ENCODE data around the gene TPST2.
A peak's percentile ranks its signal among the peaks of the same experiment; 100 is the strongest.

The TPST2 gene

DNA sequence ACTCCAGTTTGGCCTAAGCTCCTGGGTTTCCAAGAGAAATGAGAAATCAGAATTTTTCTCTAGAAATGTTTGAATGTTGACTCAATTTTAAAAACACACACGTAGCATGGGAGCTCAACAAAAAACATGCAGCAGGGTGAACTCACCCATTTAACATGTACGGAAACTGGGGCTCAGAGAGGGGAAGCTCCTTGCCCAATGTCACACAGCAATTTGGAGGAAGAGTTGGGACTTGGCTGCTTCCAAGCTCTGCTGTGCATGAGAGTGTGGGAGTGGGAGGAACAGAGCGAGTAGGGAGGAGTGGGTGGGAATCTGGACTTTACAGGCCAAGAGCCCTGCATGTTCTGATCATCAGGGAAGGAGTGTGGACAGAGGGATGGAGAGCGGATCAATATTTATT lies 5.9 kb downstream of the TPST2 start:
- Histone ChIP-seq H3K9ac (ENCODE audit: low read depth in 1 of 2, low read length in 2 of 2) (no peak overlapping the region), H3K9me3 (ENCODE audit: control insufficient read depth in 1 of 2, low read length in 2 of 2) (no peaks in the 10 kb centered on the region), H3K36me3 (ENCODE audit: control insufficient read depth in 1 of 2, insufficient read depth in 2 of 2, low read length in 2 of 2) (peaks cover 5 to 10% of the 10 kb centered on the region in 2 donors), H3K27me3 (ENCODE audit: control insufficient read depth in 1 of 2, insufficient read depth in 2 of 2, low read length in 2 of 2) (no peaks in the 10 kb centered on the region), H3K4me1 (ENCODE audit: control insufficient read depth in 1 of 2, insufficient read depth in 2 of 2, low read length in 2 of 2) (peaks cover 23 to 29% of the 10 kb centered on the region in 2 donors), H3K27ac (ENCODE audit: low read depth, low read length) (no peak overlapping the region), H3K4me3 (ENCODE audit: low read depth in 1 of 2, low read length in 2 of 2) (no peak overlapping the region)

DNA sequence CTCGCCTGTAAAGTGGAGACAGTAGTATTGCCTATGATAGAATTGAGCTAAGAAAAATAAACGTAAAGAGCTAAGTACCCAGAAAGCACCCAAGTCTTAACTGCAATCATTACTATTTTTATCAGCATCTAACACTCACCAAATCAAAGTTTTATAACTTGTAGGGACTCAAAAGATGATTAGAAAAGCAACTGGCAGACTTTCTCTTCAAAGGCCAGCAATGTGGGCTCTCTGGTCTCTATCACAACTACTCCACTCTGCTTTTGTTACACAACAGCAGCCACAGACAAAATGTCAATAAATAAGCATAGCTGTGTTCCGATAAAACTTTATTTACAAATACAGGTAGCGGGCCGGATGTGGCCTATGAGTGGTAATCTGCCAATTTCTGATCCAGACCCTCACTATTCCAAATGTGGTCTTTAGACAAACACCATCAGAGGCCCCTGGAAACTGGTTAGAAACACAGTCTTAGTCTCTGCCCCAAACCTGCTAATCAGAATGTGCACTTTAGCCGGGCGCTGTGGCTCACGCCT lies 8.2 kb downstream of the TPST2 start:
- no peak overlapping the region for H3K9ac ChIP-seq (ENCODE audit: low read depth in 1 of 2, low read length in 2 of 2)
- H3K4me3 ChIP-seq (ENCODE audit: low read depth in 1 of 2, low read length in 2 of 2): no peak overlapping the region
- no peaks in the 10 kb centered on the region for H3K27me3 ChIP-seq (ENCODE audit: control insufficient read depth in 1 of 2, insufficient read depth in 2 of 2, low read length in 2 of 2)
- H3K9me3 ChIP-seq (ENCODE audit: control insufficient read depth in 1 of 2, low read length in 2 of 2): no peaks in the 10 kb centered on the region
- H3K36me3 ChIP-seq (ENCODE audit: control insufficient read depth in 1 of 2, insufficient read depth in 2 of 2, low read length in 2 of 2): peaks cover 5 to 10% of the 10 kb centered on the region in 2 donors
- no peak overlapping the region for H3K27ac ChIP-seq (ENCODE audit: low read depth, low read length)
- peaks cover 14 to 21% of the 10 kb centered on the region in 2 donors for H3K4me1 ChIP-seq (ENCODE audit: control insufficient read depth in 1 of 2, insufficient read depth in 2 of 2, low read length in 2 of 2)

DNA sequence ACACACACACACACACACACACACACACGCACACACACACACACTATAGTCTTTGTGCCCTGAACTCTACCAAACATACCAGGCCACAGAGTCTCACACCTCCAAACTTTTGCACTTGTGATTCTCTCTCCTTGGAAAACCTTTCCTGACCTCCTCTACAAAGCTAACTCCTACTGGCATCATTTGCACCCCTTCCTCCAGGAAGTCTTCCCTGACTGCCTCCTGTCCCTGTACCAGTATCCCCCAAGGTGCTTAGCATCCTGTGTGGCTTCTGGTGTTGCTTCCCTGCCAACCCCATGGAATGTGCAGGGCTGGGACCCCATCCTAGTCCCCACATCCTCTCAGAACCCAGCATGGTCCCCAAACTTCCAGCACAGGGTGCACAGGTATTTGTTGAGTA lies 8.9 kb downstream of the TPST2 start:
- H3K36me3 ChIP-seq (ENCODE audit: control insufficient read depth in 1 of 2, insufficient read depth in 2 of 2, low read length in 2 of 2): peaks cover 5 to 10% of the 10 kb centered on the region in 2 donors
- no peak overlapping the region for H3K4me3 ChIP-seq (ENCODE audit: low read depth in 1 of 2, low read length in 2 of 2)
- no peaks in the 10 kb centered on the region for H3K27me3 ChIP-seq (ENCODE audit: control insufficient read depth in 1 of 2, insufficient read depth in 2 of 2, low read length in 2 of 2)
- no peak overlapping the region for H3K27ac ChIP-seq (ENCODE audit: low read depth, low read length)
- peaks cover 13 to 14% of the 10 kb centered on the region in 2 donors for H3K4me1 ChIP-seq (ENCODE audit: control insufficient read depth in 1 of 2, insufficient read depth in 2 of 2, low read length in 2 of 2)
- no peak overlapping the region for H3K9ac ChIP-seq (ENCODE audit: low read depth in 1 of 2, low read length in 2 of 2)
- H3K9me3 ChIP-seq (ENCODE audit: control insufficient read depth in 1 of 2, low read length in 2 of 2): no peaks in the 10 kb centered on the region

DNA sequence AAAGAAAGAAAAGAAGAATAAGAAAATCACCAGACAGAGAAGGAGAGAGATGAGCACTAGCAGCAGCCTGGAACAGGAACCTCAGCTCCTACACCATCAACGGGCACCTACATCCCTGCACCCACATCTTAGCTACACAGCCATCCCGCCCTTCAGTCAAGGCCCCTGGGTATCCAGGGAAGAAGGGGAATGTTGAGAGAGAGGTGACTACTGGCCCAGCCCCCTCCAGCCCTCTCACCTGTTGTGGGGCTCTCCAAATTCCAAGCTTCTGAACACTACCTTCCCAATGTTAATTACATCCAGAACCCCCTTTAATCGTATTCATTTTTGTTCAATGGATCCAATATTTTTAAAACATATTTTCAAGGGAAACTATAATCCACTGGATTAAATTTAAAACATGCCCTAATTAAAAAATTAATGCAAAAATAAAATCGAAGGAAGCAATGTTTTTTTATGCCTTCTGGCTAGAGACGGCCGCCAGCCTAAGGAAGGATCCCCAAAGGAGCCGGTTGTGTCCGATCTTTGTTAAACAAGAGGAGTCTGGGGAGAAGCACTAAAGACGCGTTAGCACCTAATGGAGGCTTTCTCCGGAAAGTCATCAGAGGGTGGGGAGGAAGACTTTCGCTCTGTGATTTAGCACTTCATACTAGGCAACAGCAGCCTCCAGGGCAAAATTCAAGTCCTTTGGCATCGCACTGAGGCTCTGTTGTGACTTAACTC lies 9.5 kb downstream of the TPST2 start:
- H3K36me3 ChIP-seq (ENCODE audit: control insufficient read depth in 1 of 2, insufficient read depth in 2 of 2, low read length in 2 of 2): peaks cover 5 to 10% of the 10 kb centered on the region in 2 donors
- no peak overlapping the region for H3K9ac ChIP-seq (ENCODE audit: low read depth in 1 of 2, low read length in 2 of 2)
- H3K9me3 ChIP-seq (ENCODE audit: control insufficient read depth in 1 of 2, low read length in 2 of 2): no peaks in the 10 kb centered on the region
- H3K27me3 ChIP-seq (ENCODE audit: control insufficient read depth in 1 of 2, insufficient read depth in 2 of 2, low read length in 2 of 2): no peaks in the 10 kb centered on the region
- peaks cover 12% of the 10 kb centered on the region in 2 donors for H3K4me1 ChIP-seq (ENCODE audit: control insufficient read depth in 1 of 2, insufficient read depth in 2 of 2, low read length in 2 of 2)
- H3K27ac ChIP-seq (ENCODE audit: low read depth, low read length): no peak overlapping the region
- no peak overlapping the region for H3K4me3 ChIP-seq (ENCODE audit: low read depth in 1 of 2, low read length in 2 of 2)

DNA sequence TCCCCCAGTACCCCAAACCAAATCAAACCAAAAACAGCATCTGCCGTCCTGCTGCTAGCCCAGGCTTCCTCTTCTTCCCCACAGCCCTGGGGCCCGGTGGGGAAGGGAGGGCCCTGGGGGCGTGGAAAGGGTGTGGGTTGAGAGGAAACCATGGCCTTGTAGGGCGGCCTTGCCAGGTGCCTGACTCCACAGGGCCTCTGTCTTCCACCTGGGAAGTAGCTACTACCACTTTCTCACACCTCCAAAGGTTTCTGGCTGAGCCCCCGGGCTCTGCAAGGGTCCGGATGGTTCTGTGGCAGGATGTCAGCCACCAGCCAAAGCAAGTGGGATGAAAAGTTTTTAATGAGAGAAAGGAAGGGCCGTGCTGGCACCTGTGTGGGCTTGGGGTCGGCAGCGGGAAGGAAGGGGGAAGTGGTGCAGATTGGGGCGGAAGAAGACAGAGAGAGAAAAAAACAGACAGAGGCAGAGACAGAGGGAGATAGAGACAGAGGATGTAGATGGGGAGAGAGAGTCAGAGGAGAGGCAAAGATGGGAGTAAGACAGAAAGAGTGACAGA lies 10.5 kb downstream of the TPST2 start:
- no peak overlapping the region for H3K27ac ChIP-seq (ENCODE audit: low read depth, low read length)
- H3K9me3 ChIP-seq (ENCODE audit: control insufficient read depth in 1 of 2, low read length in 2 of 2): no peaks in the 10 kb centered on the region
- no peak overlapping the region for H3K9ac ChIP-seq (ENCODE audit: low read depth in 1 of 2, low read length in 2 of 2)
- H3K4me3 ChIP-seq (ENCODE audit: low read depth in 1 of 2, low read length in 2 of 2): peak overlapping the region in 1 of 2 donors; percentile 40
- H3K4me1 ChIP-seq (ENCODE audit: control insufficient read depth in 1 of 2, insufficient read depth in 2 of 2, low read length in 2 of 2): peaks cover 3 to 17% of the 10 kb centered on the region in 2 donors
- peaks cover 5 to 10% of the 10 kb centered on the region in 2 donors for H3K36me3 ChIP-seq (ENCODE audit: control insufficient read depth in 1 of 2, insufficient read depth in 2 of 2, low read length in 2 of 2)
- H3K27me3 ChIP-seq (ENCODE audit: control insufficient read depth in 1 of 2, insufficient read depth in 2 of 2, low read length in 2 of 2): no peaks in the 10 kb centered on the region

DNA sequence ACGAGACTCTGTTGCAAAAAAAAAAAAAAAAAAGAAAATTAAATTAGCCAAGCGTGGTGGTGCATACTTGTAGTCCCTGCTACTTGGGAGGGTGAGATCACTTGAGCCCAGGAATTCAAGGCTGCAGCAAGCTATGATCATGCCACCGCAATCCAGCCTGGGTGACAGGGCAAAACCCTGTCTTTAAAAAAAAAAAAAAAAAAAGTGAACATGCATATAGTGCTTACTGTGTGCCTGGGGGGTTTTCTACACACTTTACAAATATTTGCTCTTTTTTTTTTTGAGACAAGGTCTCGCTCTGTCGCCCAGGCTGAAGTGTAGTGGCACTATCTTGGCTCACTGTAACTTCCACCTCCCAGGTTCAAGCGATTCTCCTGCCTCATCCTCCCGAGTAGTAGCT lies 12.9 kb downstream of the TPST2 start:
- Histone ChIP-seq H3K36me3 (ENCODE audit: control insufficient read depth in 1 of 2, insufficient read depth in 2 of 2, low read length in 2 of 2) (peaks cover 0 to 6% of the 10 kb centered on the region in 2 donors), H3K9me3 (ENCODE audit: control insufficient read depth in 1 of 2, low read length in 2 of 2) (no peaks in the 10 kb centered on the region), H3K9ac (ENCODE audit: low read depth in 1 of 2, low read length in 2 of 2) (no peak overlapping the region), H3K4me1 (ENCODE audit: control insufficient read depth in 1 of 2, insufficient read depth in 2 of 2, low read length in 2 of 2) (peaks cover 16 to 35% of the 10 kb centered on the region in 2 donors), H3K27ac (ENCODE audit: low read depth, low read length) (no peak overlapping the region), H3K27me3 (ENCODE audit: control insufficient read depth in 1 of 2, insufficient read depth in 2 of 2, low read length in 2 of 2) (no peaks in the 10 kb centered on the region), H3K4me3 (ENCODE audit: low read depth in 1 of 2, low read length in 2 of 2) (no peak overlapping the region)

DNA sequence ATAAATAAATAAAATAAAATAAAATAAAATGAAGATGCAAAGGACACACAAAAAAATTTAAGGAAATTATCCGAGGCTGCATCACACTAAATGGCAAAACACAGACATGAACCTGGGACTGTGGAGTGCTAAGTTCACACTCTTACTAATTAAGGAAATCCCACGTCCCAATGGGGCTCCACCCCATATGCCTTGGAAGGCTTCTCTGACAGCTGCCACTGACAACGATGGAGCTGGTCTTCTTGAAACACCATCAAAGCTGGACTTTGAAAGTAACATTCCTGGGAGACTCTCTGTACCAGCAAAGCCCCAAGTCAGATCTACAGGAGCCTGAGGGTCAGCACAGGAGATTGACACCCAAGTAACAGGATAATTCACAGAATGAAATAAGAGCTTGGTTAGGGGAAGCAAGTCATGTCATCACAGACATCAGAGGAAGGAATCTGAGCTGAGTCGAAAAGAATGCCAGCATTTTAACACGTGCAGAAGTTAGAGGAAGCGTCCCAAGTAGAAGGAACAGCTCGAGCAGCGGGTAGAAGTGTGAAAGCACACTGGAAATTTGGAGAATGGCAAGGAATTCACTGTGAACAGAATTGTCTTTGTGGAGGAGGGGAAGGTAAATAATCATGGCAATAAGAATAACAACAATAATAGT lies 13.8 kb downstream of the TPST2 start:
- no peaks in the 10 kb centered on the region for H3K9me3 ChIP-seq (ENCODE audit: control insufficient read depth in 1 of 2, low read length in 2 of 2)
- H3K27me3 ChIP-seq (ENCODE audit: control insufficient read depth in 1 of 2, insufficient read depth in 2 of 2, low read length in 2 of 2): no peaks in the 10 kb centered on the region
- H3K27ac ChIP-seq (ENCODE audit: low read depth, low read length): no peak overlapping the region
- H3K4me1 ChIP-seq (ENCODE audit: control insufficient read depth in 1 of 2, insufficient read depth in 2 of 2, low read length in 2 of 2): peaks cover 16 to 35% of the 10 kb centered on the region in 2 donors
- no peak overlapping the region for H3K4me3 ChIP-seq (ENCODE audit: low read depth in 1 of 2, low read length in 2 of 2)
- no peak overlapping the region for H3K9ac ChIP-seq (ENCODE audit: low read depth in 1 of 2, low read length in 2 of 2)
- H3K36me3 ChIP-seq (ENCODE audit: control insufficient read depth in 1 of 2, insufficient read depth in 2 of 2, low read length in 2 of 2): no peaks in the 10 kb centered on the region

DNA sequence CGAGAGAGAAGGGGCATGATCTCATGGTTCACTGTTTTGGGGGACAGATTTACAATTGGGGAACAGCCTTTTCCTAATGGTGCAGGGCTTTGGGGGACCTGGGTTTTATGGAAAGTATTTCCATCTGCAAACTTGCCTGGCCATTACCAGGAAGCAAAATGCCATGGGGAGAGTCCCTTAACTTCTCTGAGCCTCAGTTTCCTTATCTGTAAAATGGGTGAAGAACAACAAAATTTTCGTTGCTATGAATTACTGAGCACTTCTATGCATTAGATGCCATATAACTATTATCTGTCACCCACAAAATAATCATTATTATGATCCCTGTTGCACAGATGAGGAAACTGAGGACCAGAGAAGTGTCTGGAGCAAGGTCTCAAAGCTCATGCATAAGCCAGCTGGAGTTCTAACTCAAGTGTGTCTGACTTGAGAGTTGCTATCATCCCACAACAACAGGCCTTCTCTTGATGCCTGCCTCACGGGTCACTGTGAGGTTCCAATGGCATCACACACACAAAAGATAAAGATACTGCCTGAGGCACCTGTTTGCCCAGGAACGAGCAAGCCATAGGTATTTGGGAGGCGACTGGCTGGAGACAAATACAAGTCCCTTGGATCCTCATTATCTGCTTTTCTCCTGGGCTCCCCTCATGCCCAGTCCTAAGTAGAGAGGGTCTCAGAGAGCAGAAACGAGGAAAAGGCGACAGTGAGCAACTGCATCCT lies 15.8 kb downstream of the TPST2 start:
- no peak overlapping the region for H3K27ac ChIP-seq (ENCODE audit: low read depth, low read length)
- H3K9ac ChIP-seq (ENCODE audit: low read depth in 1 of 2, low read length in 2 of 2): no peak overlapping the region

DNA sequence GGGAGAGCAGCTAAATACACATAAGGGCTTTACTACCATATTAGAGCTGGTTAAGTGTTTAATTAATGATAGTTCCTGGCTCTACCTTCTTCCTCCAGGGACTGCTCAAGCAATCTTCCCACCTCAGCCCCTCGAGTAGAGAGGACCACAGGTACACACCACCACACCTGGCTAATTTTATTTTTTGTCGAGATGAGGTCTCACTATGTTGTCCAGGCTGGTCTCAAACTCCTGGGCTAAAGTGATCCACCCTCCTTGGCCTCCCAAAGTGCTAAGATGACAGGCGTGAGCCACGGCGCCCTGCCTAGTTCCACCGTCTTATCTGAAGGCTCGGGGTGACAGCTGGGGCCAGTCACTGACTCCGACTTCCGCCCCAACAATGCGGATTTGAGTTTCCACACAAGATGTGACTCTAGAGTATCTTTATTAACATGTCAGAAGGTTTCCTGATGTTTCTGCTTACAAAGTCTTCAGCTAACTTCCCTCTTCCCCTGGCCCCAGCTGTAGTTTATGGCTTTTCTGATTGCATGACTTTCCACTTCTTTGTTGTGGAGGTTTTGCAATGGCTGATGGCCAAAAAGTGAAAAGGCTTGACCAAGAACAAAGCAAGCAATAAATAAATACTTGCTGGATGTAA lies 16.8 kb downstream of the TPST2 start:
- H3K27me3 ChIP-seq (ENCODE audit: control insufficient read depth in 1 of 2, insufficient read depth in 2 of 2, low read length in 2 of 2): no peaks in the 10 kb centered on the region
- H3K27ac ChIP-seq (ENCODE audit: low read depth, low read length): no peak overlapping the region
- H3K9me3 ChIP-seq (ENCODE audit: control insufficient read depth in 1 of 2, low read length in 2 of 2): no peaks in the 10 kb centered on the region
- peak overlapping the region in 1 of 2 donors; percentile 21 for H3K4me3 ChIP-seq (ENCODE audit: low read depth in 1 of 2, low read length in 2 of 2)
- peaks cover 16 to 28% of the 10 kb centered on the region in 2 donors for H3K4me1 ChIP-seq (ENCODE audit: control insufficient read depth in 1 of 2, insufficient read depth in 2 of 2, low read length in 2 of 2)
- no peak overlapping the region for H3K9ac ChIP-seq (ENCODE audit: low read depth in 1 of 2, low read length in 2 of 2)
- H3K36me3 ChIP-seq (ENCODE audit: control insufficient read depth in 1 of 2, insufficient read depth in 2 of 2, low read length in 2 of 2): peaks cover 0 to 4% of the 10 kb centered on the region in 2 donors

More for the DNA sequence above, 15.8 kb downstream of the TPST2 start:
- no peak overlapping the region for H3K4me3 ChIP-seq (ENCODE audit: low read depth in 1 of 2, low read length in 2 of 2)
- peaks cover 0 to 4% of the 10 kb centered on the region in 2 donors for H3K36me3 ChIP-seq (ENCODE audit: control insufficient read depth in 1 of 2, insufficient read depth in 2 of 2, low read length in 2 of 2)
- no peaks in the 10 kb centered on the region for H3K9me3 ChIP-seq (ENCODE audit: control insufficient read depth in 1 of 2, low read length in 2 of 2)
- H3K4me1 ChIP-seq (ENCODE audit: control insufficient read depth in 1 of 2, insufficient read depth in 2 of 2, low read length in 2 of 2): peaks cover 16 to 32% of the 10 kb centered on the region in 2 donors
- H3K27me3 ChIP-seq (ENCODE audit: control insufficient read depth in 1 of 2, insufficient read depth in 2 of 2, low read length in 2 of 2): no peaks in the 10 kb centered on the region

Measured in duodenal mucosa (tissue), 2 donors.